CD4-positive, alpha-beta T cell (primary cell): ENCODE data around the gene GMFB. TPM values are rescaled to one million over a fixed set of nuclear protein-coding genes. Genes with fewer than 3 reads are reported as not detected.

Source experiments
- ATAC-seq: fragments of 200-7000 bp; cut with Tn5 transposase; one replicate; pipeline ENCODE4 v1.10.0; 2022; ENCODE audit warnings: mild to moderate bottlenecking; ENCODE audit not compliant: poor library complexity
- CTCF ChIA-PET: fragments of 350-600 bp; sonication (Branson Sonifier 250); formaldehyde crosslinking; loops from one replicate; lab custom pipeline; 2021; ENCODE audit warnings: antibody characterized with exemption, inconsistent platforms; lab: Charles Lee
- POLR2A ChIA-PET: fragments of 350-600 bp; sonication (Branson Sonifier 250); formaldehyde crosslinking; loops from one replicate; lab custom pipeline; 2021; ENCODE audit warnings: antibody characterized with exemption, inconsistent platforms; lab: Charles Lee
- DNase-seq, 14 experiments: peaks; one replicate each; pipeline ENCODE4 v3.0.0-alpha.2; 2013 to 2020; ENCODE audit warnings: mixed read lengths in 2 of 14
- H3K27ac ChIP-seq, 2 donors: one replicate each; pipeline versions ENCODE4 v1.5.1 to v1.7.0; 2013; ENCODE audit warnings: low read length in 2 of 2, low read depth in 1 of 2, mild to moderate bottlenecking in 1 of 2
- H3K27me3 ChIP-seq, 2 experiments: 1 replicate in 1 of 2; 2 replicates in 1 of 2; pipeline versions ENCODE4 v1.6.1 to v1.7.0; 2013; ENCODE audit warnings: low read length in 2 of 2, control low read depth in 1 of 2, mild to moderate bottlenecking in 1 of 2, moderate library complexity in 1 of 2; ENCODE audit not compliant: insufficient read depth in 2 of 2, control insufficient read depth in 1 of 2
- H3K36me3 ChIP-seq: one replicate; pipeline ENCODE4 v1.6.1; 2013; ENCODE audit warnings: low read length, control low read depth; ENCODE audit not compliant: insufficient read depth
- H3K4me1 ChIP-seq: one replicate; pipeline ENCODE4 v1.6.1; 2013; ENCODE audit warnings: low read length, control low read depth; ENCODE audit not compliant: insufficient read depth
- H3K4me3 ChIP-seq: one replicate; pipeline ENCODE4 v1.5.1; 2013; ENCODE audit warnings: mild to moderate bottlenecking, low read length, moderate library complexity
- H3K9me3 ChIP-seq, 2 experiments: 1 replicate in 1 of 2; 2 replicates in 1 of 2; pipeline versions ENCODE4 v1.6.1 to v1.7.0; 2013; ENCODE audit warnings: low read length in 2 of 2, mild to moderate bottlenecking in 2 of 2, control low read depth in 1 of 2, moderate library complexity in 1 of 2; ENCODE audit not compliant: control insufficient read depth in 1 of 2, insufficient read depth in 1 of 2
- H3K27ac Mint-ChIP-seq: one replicate; pipeline ENCODE4 v1.8.0; 2020; ENCODE audit warnings: mixed read lengths
- H3K27me3 Mint-ChIP-seq: one replicate; pipeline ENCODE4 v1.8.0; 2021; ENCODE audit warnings: mixed read lengths
- H3K36me3 Mint-ChIP-seq: one replicate; pipeline ENCODE4 v1.8.0; 2021; ENCODE audit warnings: low read depth, mixed read lengths
- H3K4me1 Mint-ChIP-seq: one replicate; pipeline ENCODE4 v1.8.0; 2021; ENCODE audit warnings: low read depth, mixed read lengths
- H3K4me3 Mint-ChIP-seq: one replicate; pipeline ENCODE4 v1.8.0; 2020; ENCODE audit warnings: mild to moderate bottlenecking, mixed read lengths
- H3K9me3 Mint-ChIP-seq: one replicate; pipeline ENCODE4 v1.8.0; 2020; ENCODE audit warnings: mixed read lengths
- CTCF ChIP-seq: fragments of 200-600 bp; IDR thresholded peaks from one replicate; pipeline ENCODE4 v1.8.0; 2022; ENCODE audit warnings: antibody characterized with exemption, mild to moderate bottlenecking
- intact Hi-C, 2 experiments: fragments of 100-400 bp; cut with DNase I in 1 of 2; cut with micrococcal nuclease in 1 of 2; formaldehyde crosslinking; loops; one replicate each; pipeline versions ENCODE4 v1.15.1 to v1.9.0; 2023 to 2025; cut with DNase I, micrococcal nuclease
- total RNA-seq, 174 experiments: library from RNA in 2 of 174; stranded (reverse) in 2 of 174; gene quantifications; one replicate each; pipeline ENCODE4 v1.2.3 and lab custom pipeline; 2021 to 2026

GMFB gene
- total RNA-seq, 2 experiments from 2014 or later, result 39.5 to 43.5 TPM

- Mint-ChIP-seq H3K4me3 (no peak overlapping the region), H3K36me3 (peaks cover 75% of the 10 kb centered on the region), H3K27ac (no peak overlapping the region), H3K9me3 (no peaks in the 10 kb centered on the region), H3K4me1 (no peaks in the 10 kb centered on the region), H3K27me3 (no peaks in the 10 kb centered on the region)
- no peak overlapping the region for H3K4me3 ChIP-seq
- no peak for DNase-seq
- no peaks in the 10 kb centered on the region for H3K9me3 ChIP-seq
- no peak for ATAC-seq
- no peaks in the 10 kb centered on the region for H3K4me1 ChIP-seq
- H3K27ac ChIP-seq, result no peak overlapping the region
- H3K36me3 ChIP-seq, result peaks cover 17% of the 10 kb centered on the region
- ChIA-PET POLR2A (no interaction called here), CTCF (interaction anchor here (0.6 to 1.3 kb wide), 2 partner anchors 10 to 871 kb away, joined by 3 to 5 read pairs; no protein-coding TSS in a partner anchor)
- intact Hi-C loops, result no loop called here
- no peak for TF ChIP-seq CTCF
- no peaks in the 10 kb centered on the region for H3K27me3 ChIP-seq
Observed at GRCh38 chr14:54532111-54533012, 43.6 kb upstream of the GMFB start.

GRCh38 chr14:54529811-54530210 is 41.0 kb upstream of the GMFB start:
- Histone ChIP-seq H3K27ac (no peak overlapping the region), H3K9me3 (no peaks in the 10 kb centered on the region), H3K27me3 (no peaks in the 10 kb centered on the region), H3K36me3 (peaks cover 21% of the 10 kb centered on the region), H3K4me1 (no peaks in the 10 kb centered on the region), H3K4me3 (no peak overlapping the region)
- ATAC-seq, result no peak
- H3K4me1 Mint-ChIP-seq, result no peaks in the 10 kb centered on the region
- H3K27me3 Mint-ChIP-seq, result no peaks in the 10 kb centered on the region
- CTCF ChIA-PET, result interaction anchor here (0.6 kb wide), 1 partner anchor 28 kb away, joined by 6 read pairs; no protein-coding TSS in a partner anchor
- no peak for DNase-seq
- peaks cover 73% of the 10 kb centered on the region for H3K36me3 Mint-ChIP-seq
- POLR2A ChIA-PET, result no interaction called here
- no peak overlapping the region for H3K27ac Mint-ChIP-seq
- intact Hi-C loops, result no loop called here
- H3K4me3 Mint-ChIP-seq, result no peak overlapping the region
- TF ChIP-seq CTCF, result no peak
- no peaks in the 10 kb centered on the region for H3K9me3 Mint-ChIP-seq

GRCh38 chr14:54528973-54529372 is 40.2 kb upstream of the GMFB start:
- H3K4me1 Mint-ChIP-seq, result no peaks in the 10 kb centered on the region
- Histone ChIP-seq H3K27ac (no peak overlapping the region), H3K4me3 (no peak overlapping the region), H3K9me3 (no peaks in the 10 kb centered on the region), H3K4me1 (no peaks in the 10 kb centered on the region), H3K36me3 (peaks cover 26% of the 10 kb centered on the region), H3K27me3 (no peaks in the 10 kb centered on the region)
- no peak for DNase-seq
- no peaks in the 10 kb centered on the region for H3K27me3 Mint-ChIP-seq
- intact Hi-C loops, result no loop called here
- CTCF ChIA-PET, result no interaction called here
- H3K36me3 Mint-ChIP-seq, result peaks cover 75% of the 10 kb centered on the region
- no peak overlapping the region for H3K27ac Mint-ChIP-seq
- POLR2A ChIA-PET, result no interaction called here
- H3K9me3 Mint-ChIP-seq, result no peaks in the 10 kb centered on the region
- TF ChIP-seq CTCF, result no peak
- ATAC-seq, result no peak
- no peak overlapping the region for H3K4me3 Mint-ChIP-seq
